IPS-18a (cell line): ENCODE measurements around the gene MXRA7.

Experiments used
- H3K27ac ChIP-seq: one replicate; pipeline ENCODE4 v1.5.1; 2013; ENCODE audit warnings: low read length
- H3K27me3 ChIP-seq: one replicate; pipeline ENCODE4 v1.6.1; 2013; ENCODE audit warnings: mild to moderate bottlenecking, low read length; ENCODE audit not compliant: control insufficient read depth, insufficient read depth
- H3K36me3 ChIP-seq: one replicate; pipeline ENCODE4 v1.6.1; 2013; ENCODE audit warnings: low read depth, low read length; ENCODE audit not compliant: control insufficient read depth
- H3K4me1 ChIP-seq: one replicate; pipeline ENCODE4 v1.6.1; 2013; ENCODE audit warnings: low read depth, low read length; ENCODE audit not compliant: control insufficient read depth
- H3K4me3 ChIP-seq: one replicate; pipeline ENCODE4 v1.5.1; 2013; ENCODE audit warnings: low read length
- H3K9ac ChIP-seq: one replicate; pipeline ENCODE4 v1.6.1; 2013; ENCODE audit warnings: mild to moderate bottlenecking, low read length, moderate library complexity
- H3K9me3 ChIP-seq: one replicate; pipeline ENCODE4 v1.6.1; 2013; ENCODE audit warnings: low read depth, low read length; ENCODE audit not compliant: control insufficient read depth

Gene MXRA7

GRCh38 chr17:76630151-76630550 is 80.6 kb downstream of the MXRA7 start:
- no peaks in the 10 kb centered on the region for H3K9me3 ChIP-seq
- peaks cover 4% of the 10 kb centered on the region for H3K4me1 ChIP-seq
- no peak overlapping the region for H3K9ac ChIP-seq
- H3K27ac ChIP-seq, result no peak overlapping the region
- H3K4me3 ChIP-seq, result no peak overlapping the region
- no peaks in the 10 kb centered on the region for H3K36me3 ChIP-seq
- no peaks in the 10 kb centered on the region for H3K27me3 ChIP-seq
